HepG2 (cell line): ENCODE data around the gene PTPN12. TPM values are rescaled to one million over a fixed set of nuclear protein-coding genes. Genes with fewer than 3 reads are reported as not detected.

Source experiments
- AHR ChIP-seq: IDR thresholded peaks from 2 replicates; pipeline ENCODE4 v1.6.1; 2018; ENCODE audit warnings: missing genetic modification reagents, missing compliant biosample characterization
- ATM ChIP-seq: fragments of 450-650 bp; IDR thresholded peaks from 2 replicates; pipeline ENCODE4 v1.7.1; 2017; ENCODE audit warnings: mild to moderate bottlenecking, borderline replicate concordance
- HDAC6 ChIP-seq: fragments of 200-600 bp; sonication (generic); IDR thresholded peaks from 2 replicates; pipeline ENCODE4 v1.7.0; 2017; ENCODE audit warnings: mild to moderate bottlenecking, antibody characterized with exemption, low read length, low read depth
- HOMEZ ChIP-seq: IDR thresholded peaks from 2 replicates; pipeline ENCODE4 v1.6.1; 2016; ENCODE audit warnings: low read depth
- KMT2A ChIP-seq: sonication (generic); formaldehyde crosslinking; IDR thresholded peaks from 2 replicates; pipeline ENCODE4 v1.4.0; 2020; ENCODE audit warnings: missing genetic modification reagents
- LCORL ChIP-seq, 2 experiments: fragments of 450-650 bp in 1 of 2; sonication (generic) in 1 of 2; formaldehyde crosslinking in 1 of 2; IDR thresholded peaks; 2 replicates each; pipeline versions ENCODE4 v1.5.0 to v1.6.1; 2017 to 2020; ENCODE audit warnings: antibody characterized with exemption in 1 of 2, missing genetic modification reagents in 1 of 2
- MXI1 ChIP-seq: IDR thresholded peaks from 3 replicates; pipeline ENCODE4 v1.6.1; 2012; ENCODE audit warnings: low read depth, low read length, inconsistent platforms, borderline replicate concordance
- NCOR1 ChIP-seq: fragments of 200-600 bp; sonication (generic); IDR thresholded peaks from 2 replicates; pipeline ENCODE4 v1.7.0; 2017; ENCODE audit warnings: antibody characterized with exemption, low read length, borderline replicate concordance
- SAFB2 ChIP-seq: sonication (generic); formaldehyde crosslinking; IDR thresholded peaks from 2 replicates; pipeline ENCODE4 v1.5.1; 2020; ENCODE audit warnings: missing genetic modification reagents, low read depth, mild to moderate bottlenecking, borderline replicate concordance
- STAT5B ChIP-seq: sonication (generic); formaldehyde crosslinking; IDR thresholded peaks from 2 replicates; pipeline ENCODE4 v1.4.0; 2020; ENCODE audit warnings: missing genetic modification reagents
- TEAD3 ChIP-seq: optimal IDR thresholded peaks from 2 replicates; pipeline ENCODE3; 2016; ENCODE audit warnings: borderline replicate concordance
- TRIM24 ChIP-seq: sonication (generic); formaldehyde crosslinking; IDR thresholded peaks from 2 replicates; pipeline ENCODE4 v1.8.0; 2022; ENCODE audit warnings: mild to moderate bottlenecking, missing genetic modification reagents
- ZNF468 ChIP-seq: sonication (generic); formaldehyde crosslinking; IDR thresholded peaks from 2 replicates; pipeline ENCODE4 v1.8.0; 2022; ENCODE audit warnings: mild to moderate bottlenecking, moderate library complexity, missing genetic modification reagents
- ZNF543 ChIP-seq: sonication (generic); formaldehyde crosslinking; IDR thresholded peaks from 2 replicates; pipeline ENCODE4 v1.4.0; 2020; ENCODE audit warnings: mild to moderate bottlenecking, missing genetic modification reagents
- polyA plus RNA-seq, 8 experiments: library from polyadenylated mRNA; depleted of rRNA in 3 of 8; stranded (reverse) in 7 of 8; unstranded in 1 of 8; fragments of >200 nt; fragmentation: Illumina TruSeq in 4 of 8; extraction: Trizol in 4 of 8; gene quantifications; 2 replicates each; pipeline versions ENCODE4 v1.2.1 to v1.2.3, GENCODE V29; 2011 to 2016; ENCODE audit warnings: low read depth in 4 of 8, missing spikeins in 1 of 8, mixed read lengths in 1 of 8; ENCODE audit not compliant: insufficient read depth in 1 of 8
- total RNA-seq, 5 experiments: library from RNA; depleted of rRNA; stranded (reverse); fragments of >200 nt; fragmentation: Illumina TruSeq; extraction: Trizol; gene quantifications; 2 replicates each; pipeline ENCODE4 v1.2.3, GENCODE V29; 2016; ENCODE audit warnings: low read depth in 1 of 5
- TF ChIP-seq, protein P1 (sequence below): sonication (generic); formaldehyde crosslinking; IDR thresholded peaks from 2 replicates; pipeline ENCODE4 v1.4.0; 2020; ENCODE audit warnings: missing genetic modification reagents
- TF ChIP-seq, protein P2 (sequence below): sonication (generic); formaldehyde crosslinking; conservative IDR thresholded peaks from 2 replicates; pipeline ENCODE4 v1.4.0; 2020; ENCODE audit warnings: missing genetic modification reagents
- TF ChIP-seq, protein P3 (sequence below): sonication (generic); formaldehyde crosslinking; IDR thresholded peaks from 2 replicates; pipeline ENCODE4 v1.4.0; 2020; ENCODE audit warnings: missing genetic modification reagents

Gene PTPN12
- total and polyA plus RNA-seq, 2 of the 13 experiments (the other 11 are each of a cell fraction or from before 2014, with no cell fraction given): 22.9 to 56.8 TPM

DNA sequence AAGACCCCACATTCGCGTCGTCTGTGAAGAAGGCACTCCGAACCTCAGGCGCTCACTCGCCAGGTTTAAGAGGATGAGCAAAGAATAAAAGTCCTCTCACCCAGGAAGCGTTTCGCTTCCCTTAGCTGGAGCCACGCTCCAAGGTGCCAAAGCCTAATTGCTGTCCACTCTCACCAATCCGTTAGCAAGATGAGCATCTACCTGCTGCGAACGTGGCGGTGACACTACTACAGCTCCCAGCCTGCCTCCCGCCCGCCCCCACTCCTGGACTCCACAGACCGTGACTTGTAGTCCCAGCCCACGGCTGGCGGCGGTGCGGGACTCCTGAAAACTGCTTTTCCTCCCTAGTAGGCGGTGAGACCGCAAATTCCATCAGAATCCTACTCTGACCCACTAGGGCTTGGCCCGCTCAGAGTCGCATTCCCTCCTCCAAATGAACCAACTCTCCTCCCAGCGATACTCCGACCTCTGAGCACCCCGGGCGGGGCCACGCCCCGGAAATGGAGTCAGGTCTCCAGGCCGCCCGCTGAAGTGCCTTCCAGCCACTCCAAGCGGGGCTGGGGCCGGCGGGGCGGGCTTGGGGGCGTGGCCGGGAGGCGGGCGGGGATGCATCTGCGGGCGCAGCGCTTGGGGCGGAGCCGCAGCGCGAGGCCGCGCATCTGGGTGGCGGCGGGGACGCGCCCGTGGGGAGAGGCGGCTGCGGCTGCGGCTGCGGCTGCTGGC is 521 bp upstream of the PTPN12 start (continued):
- TF ChIP-seq ZNF543 (CRISPR knock-in tag) (peak; percentile 41; the same call in 1 of the 2 replicates), LCORL (IDR thresholded peaks at IDR 0.05) (no peak), LCORL (CRISPR knock-in tag; IDR thresholded peaks at IDR 0.05) (no peak), ATM (no peak), HDAC6 (no peak), HOMEZ (CRISPR knock-in tag) (no peak), TEAD3 (CRISPR knock-in tag) (peak; percentile 69), SAFB2 (CRISPR knock-in tag) (peak; percentile 47; the same call in 1 of the 2 replicates), KMT2A (CRISPR knock-in tag) (peak; percentile 82), TRIM24 (CRISPR knock-in tag) (no peak), NCOR1 (no peak), ZNF468 (CRISPR knock-in tag) (no peak), STAT5B (CRISPR knock-in tag) (peak; percentile 86; the same call in 1 of the 2 replicates), AHR (CRISPR knock-in tag) (peak; percentile 66; the same call in 1 of the 2 replicates), MXI1 (peak; percentile 54; the same call in 1 of the 3 replicates)
- TF ChIP-seq, protein P1, sequence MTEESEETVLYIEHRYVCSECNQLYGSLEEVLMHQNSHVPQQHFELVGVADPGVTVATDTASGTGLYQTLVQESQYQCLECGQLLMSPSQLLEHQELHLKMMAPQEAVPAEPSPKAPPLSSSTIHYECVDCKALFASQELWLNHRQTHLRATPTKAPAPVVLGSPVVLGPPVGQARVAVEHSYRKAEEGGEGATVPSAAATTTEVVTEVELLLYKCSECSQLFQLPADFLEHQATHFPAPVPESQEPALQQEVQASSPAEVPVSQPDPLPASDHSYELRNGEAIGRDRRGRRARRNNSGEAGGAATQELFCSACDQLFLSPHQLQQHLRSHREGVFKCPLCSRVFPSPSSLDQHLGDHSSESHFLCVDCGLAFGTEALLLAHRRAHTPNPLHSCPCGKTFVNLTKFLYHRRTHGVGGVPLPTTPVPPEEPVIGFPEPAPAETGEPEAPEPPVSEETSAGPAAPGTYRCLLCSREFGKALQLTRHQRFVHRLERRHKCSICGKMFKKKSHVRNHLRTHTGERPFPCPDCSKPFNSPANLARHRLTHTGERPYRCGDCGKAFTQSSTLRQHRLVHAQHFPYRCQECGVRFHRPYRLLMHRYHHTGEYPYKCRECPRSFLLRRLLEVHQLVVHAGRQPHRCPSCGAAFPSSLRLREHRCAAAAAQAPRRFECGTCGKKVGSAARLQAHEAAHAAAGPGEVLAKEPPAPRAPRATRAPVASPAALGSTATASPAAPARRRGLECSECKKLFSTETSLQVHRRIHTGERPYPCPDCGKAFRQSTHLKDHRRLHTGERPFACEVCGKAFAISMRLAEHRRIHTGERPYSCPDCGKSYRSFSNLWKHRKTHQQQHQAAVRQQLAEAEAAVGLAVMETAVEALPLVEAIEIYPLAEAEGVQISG: peak; percentile 68
- TF ChIP-seq, protein P2, sequence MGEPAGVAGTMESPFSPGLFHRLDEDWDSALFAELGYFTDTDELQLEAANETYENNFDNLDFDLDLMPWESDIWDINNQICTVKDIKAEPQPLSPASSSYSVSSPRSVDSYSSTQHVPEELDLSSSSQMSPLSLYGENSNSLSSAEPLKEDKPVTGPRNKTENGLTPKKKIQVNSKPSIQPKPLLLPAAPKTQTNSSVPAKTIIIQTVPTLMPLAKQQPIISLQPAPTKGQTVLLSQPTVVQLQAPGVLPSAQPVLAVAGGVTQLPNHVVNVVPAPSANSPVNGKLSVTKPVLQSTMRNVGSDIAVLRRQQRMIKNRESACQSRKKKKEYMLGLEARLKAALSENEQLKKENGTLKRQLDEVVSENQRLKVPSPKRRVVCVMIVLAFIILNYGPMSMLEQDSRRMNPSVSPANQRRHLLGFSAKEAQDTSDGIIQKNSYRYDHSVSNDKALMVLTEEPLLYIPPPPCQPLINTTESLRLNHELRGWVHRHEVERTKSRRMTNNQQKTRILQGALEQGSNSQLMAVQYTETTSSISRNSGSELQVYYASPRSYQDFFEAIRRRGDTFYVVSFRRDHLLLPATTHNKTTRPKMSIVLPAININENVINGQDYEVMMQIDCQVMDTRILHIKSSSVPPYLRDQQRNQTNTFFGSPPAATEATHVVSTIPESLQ: peak; percentile 63; the same call in 1 of the 2 replicates
- TF ChIP-seq, protein P3, sequence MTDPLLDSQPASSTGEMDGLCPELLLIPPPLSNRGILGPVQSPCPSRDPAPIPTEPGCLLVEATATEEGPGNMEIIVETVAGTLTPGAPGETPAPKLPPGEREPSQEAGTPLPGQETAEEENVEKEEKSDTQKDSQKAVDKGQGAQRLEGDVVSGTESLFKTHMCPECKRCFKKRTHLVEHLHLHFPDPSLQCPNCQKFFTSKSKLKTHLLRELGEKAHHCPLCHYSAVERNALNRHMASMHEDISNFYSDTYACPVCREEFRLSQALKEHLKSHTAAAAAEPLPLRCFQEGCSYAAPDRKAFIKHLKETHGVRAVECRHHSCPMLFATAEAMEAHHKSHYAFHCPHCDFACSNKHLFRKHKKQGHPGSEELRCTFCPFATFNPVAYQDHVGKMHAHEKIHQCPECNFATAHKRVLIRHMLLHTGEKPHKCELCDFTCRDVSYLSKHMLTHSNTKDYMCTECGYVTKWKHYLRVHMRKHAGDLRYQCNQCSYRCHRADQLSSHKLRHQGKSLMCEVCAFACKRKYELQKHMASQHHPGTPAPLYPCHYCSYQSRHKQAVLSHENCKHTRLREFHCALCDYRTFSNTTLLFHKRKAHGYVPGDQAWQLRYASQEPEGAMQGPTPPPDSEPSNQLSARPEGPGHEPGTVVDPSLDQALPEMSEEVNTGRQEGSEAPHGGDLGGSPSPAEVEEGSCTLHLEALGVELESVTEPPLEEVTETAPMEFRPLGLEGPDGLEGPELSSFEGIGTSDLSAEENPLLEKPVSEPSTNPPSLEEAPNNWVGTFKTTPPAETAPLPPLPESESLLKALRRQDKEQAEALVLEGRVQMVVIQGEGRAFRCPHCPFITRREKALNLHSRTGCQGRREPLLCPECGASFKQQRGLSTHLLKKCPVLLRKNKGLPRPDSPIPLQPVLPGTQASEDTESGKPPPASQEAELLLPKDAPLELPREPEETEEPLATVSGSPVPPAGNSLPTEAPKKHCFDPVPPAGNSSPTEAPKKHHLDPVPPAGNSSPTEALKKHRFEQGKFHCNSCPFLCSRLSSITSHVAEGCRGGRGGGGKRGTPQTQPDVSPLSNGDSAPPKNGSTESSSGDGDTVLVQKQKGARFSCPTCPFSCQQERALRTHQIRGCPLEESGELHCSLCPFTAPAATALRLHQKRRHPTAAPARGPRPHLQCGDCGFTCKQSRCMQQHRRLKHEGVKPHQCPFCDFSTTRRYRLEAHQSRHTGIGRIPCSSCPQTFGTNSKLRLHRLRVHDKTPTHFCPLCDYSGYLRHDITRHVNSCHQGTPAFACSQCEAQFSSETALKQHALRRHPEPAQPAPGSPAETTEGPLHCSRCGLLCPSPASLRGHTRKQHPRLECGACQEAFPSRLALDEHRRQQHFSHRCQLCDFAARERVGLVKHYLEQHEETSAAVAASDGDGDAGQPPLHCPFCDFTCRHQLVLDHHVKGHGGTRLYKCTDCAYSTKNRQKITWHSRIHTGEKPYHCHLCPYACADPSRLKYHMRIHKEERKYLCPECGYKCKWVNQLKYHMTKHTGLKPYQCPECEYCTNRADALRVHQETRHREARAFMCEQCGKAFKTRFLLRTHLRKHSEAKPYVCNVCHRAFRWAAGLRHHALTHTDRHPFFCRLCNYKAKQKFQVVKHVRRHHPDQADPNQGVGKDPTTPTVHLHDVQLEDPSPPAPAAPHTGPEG (CRISPR knock-in tag): peak; percentile 79; the same call in 1 of the 2 replicates
